GM23338 (cell line): ENCODE measurements around the gene VPS37C. TPM values are rescaled to one million over a fixed set of nuclear protein-coding genes. Genes with fewer than 3 reads are reported as not detected.

ENCODE experiments used
- ATAC-seq: fragments of 200-7000 bp; cut with Tn5 transposase; 3 replicates; pipeline ENCODE4 v1.9.1; 2020
- DNase-seq: peaks from one replicate; pipeline ENCODE4 v3.0.0-alpha.2; 2015; ENCODE audit warnings: low spot score
- H2AFZ ChIP-seq: fragments of 200-600 bp; sonication (generic); 2 replicates; pipeline ENCODE4 v1.8.0; 2016; ENCODE audit warnings: antibody characterized with exemption, mild to moderate bottlenecking, moderate library complexity
- H3F3A ChIP-seq: fragments of 200-600 bp; sonication (generic); replicated peaks from 2 replicates; pipeline ENCODE4 v1.8.0; 2017; ENCODE audit warnings: antibody characterized with exemption, mixed run types, low read depth
- H3K27ac ChIP-seq: fragments of 200-600 bp; sonication (generic); 2 replicates; pipeline ENCODE4 v1.6.1; 2016; ENCODE audit warnings: low read depth
- H3K27me3 ChIP-seq: fragments of 200-600 bp; sonication (generic); 2 replicates; pipeline ENCODE4 v1.8.0; 2016; ENCODE audit warnings: mild to moderate bottlenecking, mixed run types, moderate library complexity; ENCODE audit not compliant: insufficient read depth
- H3K36me3 ChIP-seq: fragments of 200-600 bp; sonication (generic); 2 replicates; pipeline ENCODE4 v1.8.0; 2016; ENCODE audit warnings: mild to moderate bottlenecking; ENCODE audit not compliant: insufficient read depth
- H3K4me1 ChIP-seq: fragments of 200-600 bp; sonication (generic); 2 replicates; pipeline ENCODE4 v1.8.0; 2016; ENCODE audit warnings: mild to moderate bottlenecking, moderate library complexity; ENCODE audit not compliant: insufficient read depth
- H3K4me2 ChIP-seq: fragments of 200-600 bp; sonication (generic); 2 replicates; pipeline ENCODE4 v1.7.1; 2017; ENCODE audit warnings: mixed run types
- H3K4me3 ChIP-seq: fragments of 200-600 bp; sonication (generic); 2 replicates; pipeline ENCODE4 v1.6.1; 2016; ENCODE audit warnings: mixed run types
- H3K79me2 ChIP-seq: fragments of 200-600 bp; sonication (generic); replicated peaks from 2 replicates; pipeline ENCODE4 v1.8.0; 2017; ENCODE audit warnings: mild to moderate bottlenecking; ENCODE audit not compliant: insufficient read depth
- H3K9me2 ChIP-seq: fragments of 200-600 bp; sonication (generic); 2 replicates; pipeline ENCODE4 v1.8.0; 2017; ENCODE audit not compliant: insufficient read depth
- H4K20me1 ChIP-seq: fragments of 200-600 bp; sonication (generic); replicated peaks from 2 replicates; pipeline ENCODE4 v1.8.0; 2017; ENCODE audit warnings: mild to moderate bottlenecking; ENCODE audit not compliant: insufficient read depth
- H3K27ac Mint-ChIP-seq: 2 replicates; pipeline ENCODE4 v1.8.0; 2020; ENCODE audit warnings: inconsistent platforms, mild to moderate bottlenecking, moderate library complexity, mixed read lengths
- H3K27me3 Mint-ChIP-seq: 3 replicates; pipeline ENCODE4 v1.8.0; 2022; ENCODE audit warnings: low read depth, mild to moderate bottlenecking, moderate library complexity, mixed read lengths, inconsistent platforms; ENCODE audit not compliant: insufficient read depth, poor library complexity
- H3K36me3 Mint-ChIP-seq: 3 replicates; pipeline ENCODE4 v1.8.0; 2021; ENCODE audit warnings: low read depth, mild to moderate bottlenecking, inconsistent platforms, moderate library complexity, mixed read lengths
- H3K4me1 Mint-ChIP-seq: 3 replicates; pipeline ENCODE4 v1.8.0; 2020; ENCODE audit warnings: mild to moderate bottlenecking, inconsistent platforms, mixed read lengths
- H3K4me3 Mint-ChIP-seq: 3 replicates; pipeline ENCODE4 v1.8.0; 2021; ENCODE audit warnings: moderate library complexity, mild to moderate bottlenecking, inconsistent platforms, mixed read lengths
- H3K9me3 Mint-ChIP-seq: 3 replicates; pipeline ENCODE4 v1.8.0; 2020; ENCODE audit warnings: moderate library complexity, mild to moderate bottlenecking, inconsistent platforms, mixed read lengths
- CREB1 ChIP-seq: fragments of 250-450 bp; sonication (Bioruptor Pico); IDR thresholded peaks from 2 replicates; pipeline ENCODE4 v1.5.0; 2020; ENCODE audit warnings: low read depth, mild to moderate bottlenecking, moderate library complexity
- EZH2 ChIP-seq: fragments of 200-600 bp; sonication (generic); IDR thresholded peaks from one replicate; pipeline ENCODE4 v1.8.0; 2017; ENCODE audit warnings: antibody characterized with exemption, mild to moderate bottlenecking, low read depth; ENCODE audit not compliant: unreplicated experiment
- EZH2phosphoT487 ChIP-seq: fragments of 200-600 bp; sonication (generic); IDR thresholded peaks from one replicate; pipeline ENCODE4 v1.8.1; 2018; ENCODE audit warnings: antibody characterized with exemption; ENCODE audit not compliant: unreplicated experiment
- JUNB ChIP-seq: IDR thresholded peaks from one replicate; pipeline ENCODE4 v1.6.1; 2016; ENCODE audit warnings: antibody characterized with exemption; ENCODE audit not compliant: unreplicated experiment
- NANOG ChIP-seq: IDR thresholded peaks from 2 replicates; pipeline ENCODE4 v1.6.1; 2016; ENCODE audit warnings: antibody characterized with exemption, borderline replicate concordance
- POLR2AphosphoS5 ChIP-seq: IDR thresholded peaks from 2 replicates; pipeline ENCODE4 v1.6.1; 2016; ENCODE audit warnings: antibody characterized with exemption, low read depth
- STAT1 ChIP-seq: IDR thresholded peaks from one replicate; pipeline ENCODE4 v1.6.1; 2016; ENCODE audit warnings: antibody characterized with exemption; ENCODE audit not compliant: unreplicated experiment
- ZNF114 ChIP-seq: fragments of 250-450 bp; sonication (Bioruptor Pico); IDR thresholded peaks from 2 replicates; pipeline ENCODE4 v1.5.0; 2020; ENCODE audit warnings: mild to moderate bottlenecking, moderate library complexity
- ZNF331 ChIP-seq: fragments of 250-450 bp; sonication (Bioruptor Pico); IDR thresholded peaks from 2 replicates; pipeline ENCODE4 v1.5.0; 2020; ENCODE audit warnings: low read depth, mild to moderate bottlenecking, moderate library complexity
- polyA plus RNA-seq: library from polyadenylated mRNA; unstranded; fragments of >200 nt; fragmentation: Nextera tagmentation; extraction: Ambion mirVana; gene quantifications from 2 replicates; pipeline ENCODE4 v1.2.1, GENCODE V29; 2016
- total RNA-seq: library from RNA; depleted of rRNA; stranded (reverse); fragments of >200 nt; shearing (Covaris generic); gene quantifications from 2 replicates; pipeline ENCODE4 v1.2.3, GENCODE V29; 2014
- TF ChIP-seq, protein P1 (sequence below): IDR thresholded peaks from one replicate; pipeline ENCODE4 v1.6.1; 2018; ENCODE audit warnings: antibody characterized with exemption; ENCODE audit not compliant: unreplicated experiment
- TF ChIP-seq, protein P2 (sequence below): fragments of 250-450 bp; sonication (Bioruptor Pico); IDR thresholded peaks from 2 replicates; pipeline ENCODE4 v1.5.0; 2020; ENCODE audit warnings: mild to moderate bottlenecking, moderate library complexity
- TF ChIP-seq, protein P3 (sequence below): IDR thresholded peaks from 2 replicates; pipeline ENCODE4 v1.6.1; 2016; ENCODE audit warnings: antibody characterized with exemption
- TF ChIP-seq, protein P4 (sequence below), 2 experiments: fragments of 200-600 bp in 1 of 2; sonication (generic) in 1 of 2; conservative IDR thresholded peaks; 2 replicates each; pipeline versions ENCODE4 v1.5.1 to v1.6.1; 2016 to 2017; ENCODE audit warnings: antibody characterized with exemption in 2 of 2, low read depth in 2 of 2, mild to moderate bottlenecking in 2 of 2, moderate library complexity in 1 of 2

VPS37C gene
- total and polyA plus RNA-seq, 2 experiments from 2014 or later = 8.8 to 19.4 TPM

DNA sequence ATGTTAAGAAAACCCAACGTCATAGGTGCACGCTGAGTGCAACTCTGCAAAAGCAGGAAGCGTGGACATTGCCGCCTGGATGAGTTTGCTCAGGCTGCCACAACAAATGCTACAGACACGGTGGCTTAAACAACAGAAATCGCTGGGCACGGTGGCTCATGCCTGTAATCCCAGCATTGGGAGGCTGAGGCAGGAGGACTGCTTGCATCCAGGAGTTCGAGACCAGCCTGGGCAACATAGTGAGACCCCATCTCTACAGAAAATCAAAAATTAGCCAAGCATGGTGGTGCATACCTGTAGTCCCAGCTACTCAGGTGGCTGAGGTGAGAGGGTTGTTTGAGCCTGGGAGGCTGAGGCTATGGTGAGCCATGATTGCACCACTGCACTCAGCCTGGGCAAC, 28.7 kb upstream of the VPS37C start:
- H2AFZ ChIP-seq = no peak overlapping the region

More for the DNA sequence above, 28.7 kb upstream of the VPS37C start:
- Mint-ChIP-seq H3K4me3 (no peak overlapping the region), H3K4me1 (peaks cover 2% of the 10 kb centered on the region; the same call in 1 of the 3 replicates), H3K36me3 (no peaks in the 10 kb centered on the region), H3K27me3 (peaks cover 12% of the 10 kb centered on the region), H3K9me3 (peaks cover 3% of the 10 kb centered on the region; the same call in 1 of the 3 replicates), H3K27ac (no peak overlapping the region)
- no peaks in the 10 kb centered on the region for H3K9me2 ChIP-seq
- no peak overlapping the region for H3K4me2 ChIP-seq
- ATAC-seq = no peak
- H3K4me3 ChIP-seq = no peak overlapping the region
- no peak for DNase-seq
- no peaks in the 10 kb centered on the region for H4K20me1 ChIP-seq
- no peak overlapping the region for H3K27ac ChIP-seq
- H3K27me3 ChIP-seq = no peaks in the 10 kb centered on the region
- no peaks in the 10 kb centered on the region for H3K4me1 ChIP-seq
- H3K79me2 ChIP-seq = no peaks in the 10 kb centered on the region
- H3F3A ChIP-seq = no peaks in the 10 kb centered on the region
- no peaks in the 10 kb centered on the region for H3K36me3 ChIP-seq
- TF ChIP-seq POLR2AphosphoS5 (no peak), ZNF114 (CRISPR knock-in tag) (no peak), EZH2 (no peak), CREB1 (CRISPR knock-in tag) (no peak), JUNB (no peak), EZH2phosphoT487 (no peak), STAT1 (no peak), ZNF331 (CRISPR knock-in tag) (no peak), NANOG (no peak)
- TF ChIP-seq, protein P1, sequence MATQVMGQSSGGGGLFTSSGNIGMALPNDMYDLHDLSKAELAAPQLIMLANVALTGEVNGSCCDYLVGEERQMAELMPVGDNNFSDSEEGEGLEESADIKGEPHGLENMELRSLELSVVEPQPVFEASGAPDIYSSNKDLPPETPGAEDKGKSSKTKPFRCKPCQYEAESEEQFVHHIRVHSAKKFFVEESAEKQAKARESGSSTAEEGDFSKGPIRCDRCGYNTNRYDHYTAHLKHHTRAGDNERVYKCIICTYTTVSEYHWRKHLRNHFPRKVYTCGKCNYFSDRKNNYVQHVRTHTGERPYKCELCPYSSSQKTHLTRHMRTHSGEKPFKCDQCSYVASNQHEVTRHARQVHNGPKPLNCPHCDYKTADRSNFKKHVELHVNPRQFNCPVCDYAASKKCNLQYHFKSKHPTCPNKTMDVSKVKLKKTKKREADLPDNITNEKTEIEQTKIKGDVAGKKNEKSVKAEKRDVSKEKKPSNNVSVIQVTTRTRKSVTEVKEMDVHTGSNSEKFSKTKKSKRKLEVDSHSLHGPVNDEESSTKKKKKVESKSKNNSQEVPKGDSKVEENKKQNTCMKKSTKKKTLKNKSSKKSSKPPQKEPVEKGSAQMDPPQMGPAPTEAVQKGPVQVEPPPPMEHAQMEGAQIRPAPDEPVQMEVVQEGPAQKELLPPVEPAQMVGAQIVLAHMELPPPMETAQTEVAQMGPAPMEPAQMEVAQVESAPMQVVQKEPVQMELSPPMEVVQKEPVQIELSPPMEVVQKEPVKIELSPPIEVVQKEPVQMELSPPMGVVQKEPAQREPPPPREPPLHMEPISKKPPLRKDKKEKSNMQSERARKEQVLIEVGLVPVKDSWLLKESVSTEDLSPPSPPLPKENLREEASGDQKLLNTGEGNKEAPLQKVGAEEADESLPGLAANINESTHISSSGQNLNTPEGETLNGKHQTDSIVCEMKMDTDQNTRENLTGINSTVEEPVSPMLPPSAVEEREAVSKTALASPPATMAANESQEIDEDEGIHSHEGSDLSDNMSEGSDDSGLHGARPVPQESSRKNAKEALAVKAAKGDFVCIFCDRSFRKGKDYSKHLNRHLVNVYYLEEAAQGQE = no peak
- TF ChIP-seq, protein P2, sequence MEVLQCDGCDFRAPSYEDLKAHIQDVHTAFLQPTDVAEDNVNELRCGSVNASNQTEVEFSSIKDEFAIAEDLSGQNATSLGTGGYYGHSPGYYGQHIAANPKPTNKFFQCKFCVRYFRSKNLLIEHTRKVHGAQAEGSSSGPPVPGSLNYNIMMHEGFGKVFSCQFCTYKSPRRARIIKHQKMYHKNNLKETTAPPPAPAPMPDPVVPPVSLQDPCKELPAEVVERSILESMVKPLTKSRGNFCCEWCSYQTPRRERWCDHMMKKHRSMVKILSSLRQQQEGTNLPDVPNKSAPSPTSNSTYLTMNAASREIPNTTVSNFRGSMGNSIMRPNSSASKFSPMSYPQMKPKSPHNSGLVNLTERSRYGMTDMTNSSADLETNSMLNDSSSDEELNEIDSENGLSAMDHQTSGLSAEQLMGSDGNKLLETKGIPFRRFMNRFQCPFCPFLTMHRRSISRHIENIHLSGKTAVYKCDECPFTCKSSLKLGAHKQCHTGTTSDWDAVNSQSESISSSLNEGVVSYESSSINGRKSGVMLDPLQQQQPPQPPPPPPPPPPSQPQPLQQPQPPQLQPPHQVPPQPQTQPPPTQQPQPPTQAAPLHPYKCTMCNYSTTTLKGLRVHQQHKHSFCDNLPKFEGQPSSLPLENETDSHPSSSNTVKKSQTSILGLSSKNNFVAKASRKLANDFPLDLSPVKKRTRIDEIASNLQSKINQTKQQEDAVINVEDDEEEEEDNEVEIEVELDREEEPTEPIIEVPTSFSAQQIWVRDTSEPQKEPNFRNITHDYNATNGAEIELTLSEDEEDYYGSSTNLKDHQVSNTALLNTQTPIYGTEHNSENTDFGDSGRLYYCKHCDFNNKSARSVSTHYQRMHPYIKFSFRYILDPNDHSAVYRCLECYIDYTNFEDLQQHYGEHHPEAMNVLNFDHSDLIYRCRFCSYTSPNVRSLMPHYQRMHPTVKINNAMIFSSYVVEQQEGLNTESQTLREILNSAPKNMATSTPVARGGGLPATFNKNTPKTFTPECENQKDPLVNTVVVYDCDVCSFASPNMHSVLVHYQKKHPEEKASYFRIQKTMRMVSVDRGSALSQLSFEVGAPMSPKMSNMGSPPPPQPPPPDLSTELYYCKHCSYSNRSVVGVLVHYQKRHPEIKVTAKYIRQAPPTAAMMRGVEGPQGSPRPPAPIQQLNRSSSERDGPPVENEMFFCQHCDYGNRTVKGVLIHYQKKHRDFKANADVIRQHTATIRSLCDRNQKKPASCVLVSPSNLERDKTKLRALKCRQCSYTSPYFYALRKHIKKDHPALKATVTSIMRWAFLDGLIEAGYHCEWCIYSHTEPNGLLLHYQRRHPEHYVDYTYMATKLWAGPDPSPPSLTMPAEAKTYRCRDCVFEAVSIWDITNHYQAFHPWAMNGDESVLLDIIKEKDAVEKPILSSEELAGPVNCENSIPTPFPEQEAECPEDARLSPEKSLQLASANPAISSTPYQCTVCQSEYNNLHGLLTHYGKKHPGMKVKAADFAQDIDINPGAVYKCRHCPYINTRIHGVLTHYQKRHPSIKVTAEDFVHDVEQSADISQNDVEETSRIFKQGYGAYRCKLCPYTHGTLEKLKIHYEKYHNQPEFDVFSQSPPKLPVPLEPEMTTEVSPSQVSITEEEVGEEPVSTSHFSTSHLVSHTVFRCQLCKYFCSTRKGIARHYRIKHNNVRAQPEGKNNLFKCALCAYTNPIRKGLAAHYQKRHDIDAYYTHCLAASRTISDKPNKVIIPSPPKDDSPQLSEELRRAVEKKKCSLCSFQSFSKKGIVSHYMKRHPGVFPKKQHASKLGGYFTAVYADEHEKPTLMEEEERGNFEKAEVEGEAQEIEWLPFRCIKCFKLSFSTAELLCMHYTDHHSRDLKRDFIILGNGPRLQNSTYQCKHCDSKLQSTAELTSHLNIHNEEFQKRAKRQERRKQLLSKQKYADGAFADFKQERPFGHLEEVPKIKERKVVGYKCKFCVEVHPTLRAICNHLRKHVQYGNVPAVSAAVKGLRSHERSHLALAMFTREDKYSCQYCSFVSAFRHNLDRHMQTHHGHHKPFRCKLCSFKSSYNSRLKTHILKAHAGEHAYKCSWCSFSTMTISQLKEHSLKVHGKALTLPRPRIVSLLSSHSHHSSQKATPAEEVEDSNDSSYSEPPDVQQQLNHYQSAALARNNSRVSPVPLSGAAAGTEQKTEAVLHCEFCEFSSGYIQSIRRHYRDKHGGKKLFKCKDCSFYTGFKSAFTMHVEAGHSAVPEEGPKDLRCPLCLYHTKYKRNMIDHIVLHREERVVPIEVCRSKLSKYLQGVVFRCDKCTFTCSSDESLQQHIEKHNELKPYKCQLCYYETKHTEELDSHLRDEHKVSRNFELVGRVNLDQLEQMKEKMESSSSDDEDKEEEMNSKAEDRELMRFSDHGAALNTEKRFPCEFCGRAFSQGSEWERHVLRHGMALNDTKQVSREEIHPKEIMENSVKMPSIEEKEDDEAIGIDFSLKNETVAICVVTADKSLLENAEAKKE (CRISPR knock-in tag) = no peak
- TF ChIP-seq, protein P3, sequence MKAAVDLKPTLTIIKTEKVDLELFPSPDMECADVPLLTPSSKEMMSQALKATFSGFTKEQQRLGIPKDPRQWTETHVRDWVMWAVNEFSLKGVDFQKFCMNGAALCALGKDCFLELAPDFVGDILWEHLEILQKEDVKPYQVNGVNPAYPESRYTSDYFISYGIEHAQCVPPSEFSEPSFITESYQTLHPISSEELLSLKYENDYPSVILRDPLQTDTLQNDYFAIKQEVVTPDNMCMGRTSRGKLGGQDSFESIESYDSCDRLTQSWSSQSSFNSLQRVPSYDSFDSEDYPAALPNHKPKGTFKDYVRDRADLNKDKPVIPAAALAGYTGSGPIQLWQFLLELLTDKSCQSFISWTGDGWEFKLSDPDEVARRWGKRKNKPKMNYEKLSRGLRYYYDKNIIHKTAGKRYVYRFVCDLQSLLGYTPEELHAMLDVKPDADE = no peak
- TF ChIP-seq, protein P4, sequence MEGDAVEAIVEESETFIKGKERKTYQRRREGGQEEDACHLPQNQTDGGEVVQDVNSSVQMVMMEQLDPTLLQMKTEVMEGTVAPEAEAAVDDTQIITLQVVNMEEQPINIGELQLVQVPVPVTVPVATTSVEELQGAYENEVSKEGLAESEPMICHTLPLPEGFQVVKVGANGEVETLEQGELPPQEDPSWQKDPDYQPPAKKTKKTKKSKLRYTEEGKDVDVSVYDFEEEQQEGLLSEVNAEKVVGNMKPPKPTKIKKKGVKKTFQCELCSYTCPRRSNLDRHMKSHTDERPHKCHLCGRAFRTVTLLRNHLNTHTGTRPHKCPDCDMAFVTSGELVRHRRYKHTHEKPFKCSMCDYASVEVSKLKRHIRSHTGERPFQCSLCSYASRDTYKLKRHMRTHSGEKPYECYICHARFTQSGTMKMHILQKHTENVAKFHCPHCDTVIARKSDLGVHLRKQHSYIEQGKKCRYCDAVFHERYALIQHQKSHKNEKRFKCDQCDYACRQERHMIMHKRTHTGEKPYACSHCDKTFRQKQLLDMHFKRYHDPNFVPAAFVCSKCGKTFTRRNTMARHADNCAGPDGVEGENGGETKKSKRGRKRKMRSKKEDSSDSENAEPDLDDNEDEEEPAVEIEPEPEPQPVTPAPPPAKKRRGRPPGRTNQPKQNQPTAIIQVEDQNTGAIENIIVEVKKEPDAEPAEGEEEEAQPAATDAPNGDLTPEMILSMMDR (conservative IDR thresholded peaks at IDR 0.05; ENCODE audit: low read depth in 2 of 2) = no peak
